ENCODE results near the gene DNAJC9. TPM values are rescaled to one million over a fixed set of nuclear protein-coding genes. Genes with fewer than 3 reads are reported as not detected.
A peak's percentile ranks its signal among the peaks of the same experiment; 100 is the strongest.

The DNAJC9 gene
- polyA plus RNA-seq, 2 of the 4 experiments (the other 2 are of a cell fraction): 45.6 to 56.3 TPM

- DNase-seq (ENCODE audit: low read depth in 1 of 2, low spot score in 1 of 2) (no peak), ATAC-seq (no peak), FAIRE-seq (no peak)
- peaks cover 8% of the 10 kb centered on the region; the same call in 1 of the 3 replicates for H3K9me3 ChIP-seq
- no peak overlapping the region for H3K4me2 ChIP-seq
- no peak overlapping the region for H3K4me3 ChIP-seq
- ChIA-PET CTCF (interaction anchor here (0.6 to 1.7 kb wide), 2 partner anchors 9 to 16 kb away, joined by 4 to 6 read pairs; no protein-coding TSS in a partner anchor), POLR2A (no interaction called here)
- peaks cover 7% of the 10 kb centered on the region; the same call in 2 of the 3 replicates for H3K4me1 ChIP-seq
- TF ChIP-seq JUNB (IDR thresholded peaks at IDR 0.05): no peak
- TF ChIP-seq HOXA7 (CRISPR knock-in tag; IDR thresholded peaks at IDR 0.05): no peak
- no peak for TF ChIP-seq MAX (IDR thresholded peaks at IDR 0.05)
- no peak for TF ChIP-seq FOSL2 (IDR thresholded peaks at IDR 0.05)
- TF ChIP-seq FOSL2 (CRISPR knock-in tag; IDR thresholded peaks at IDR 0.05): no peak
- no peak for TF ChIP-seq POLR2AphosphoS2 (conservative IDR thresholded peaks at IDR 0.05; ENCODE audit: low read length)
- TF ChIP-seq CTCF (IDR thresholded peaks at IDR 0.05): no peak
- TF ChIP-seq POLR2A (IDR thresholded peaks at IDR 0.05; ENCODE audit: low read length): no peak
- no peak for TF ChIP-seq CHD2 (IDR thresholded peaks at IDR 0.05; ENCODE audit: low read length, partially characterized antibody)
- TF ChIP-seq KDM5A (IDR thresholded peaks at IDR 0.05): no peak
- TF ChIP-seq JUN (IDR thresholded peaks at IDR 0.05): no peak
- TF ChIP-seq RCOR1 (IDR thresholded peaks at IDR 0.05; ENCODE audit: low read depth, low read length): no peak
- TF ChIP-seq HES2 (IDR thresholded peaks at IDR 0.05): no peak
- TF ChIP-seq CBX8 (IDR thresholded peaks at IDR 0.05): no peak
- no peak for TF ChIP-seq NR3C1 (IDR thresholded peaks at IDR 0.05)
- TF ChIP-seq HDAC2 (IDR thresholded peaks at IDR 0.05): no peak
- no peak for TF ChIP-seq HOXB5 (CRISPR knock-in tag; IDR thresholded peaks at IDR 0.05)
- H3K27ac ChIP-seq: no peak overlapping the region
- 44% methylated on average over 1 of the region's 1 CpG for WGBS (ENCODE audit: missing lambda C conversion rate)
Measured at GRCh38 chr10:73209705-73210104, 37.4 kb downstream of the DNAJC9 start.

GRCh38 chr10:73207883-73208282 lies 39.2 kb downstream of the DNAJC9 start:
- H3K4me1 ChIP-seq: peaks cover 7% of the 10 kb centered on the region; the same call in 2 of the 3 replicates
- ATAC-seq: no peak
- H3K27ac ChIP-seq: no peak overlapping the region
- peak in 1 of 2 experiments; percentile 9 for DNase-seq (ENCODE audit: low read depth in 1 of 2, low spot score in 1 of 2)
- POLR2A ChIA-PET: no interaction called here
- CTCF ChIA-PET: interaction anchor here (1.0 to 1.7 kb wide), 3 partner anchors 9 to 39 kb away, joined by 3 to 6 read pairs (median 3); partner anchors contain the start of gene FAM149B1
- WGBS (ENCODE audit: missing lambda C conversion rate): 83% methylated on average over 2 of the region's 2 CpGs
- H3K9me3 ChIP-seq: peaks cover 8% of the 10 kb centered on the region; the same call in 1 of the 3 replicates
- H3K4me2 ChIP-seq: peak overlapping the region; percentile 10; the same call in 1 of the 3 replicates
- no peak overlapping the region for H3K4me3 ChIP-seq
- no peak for FAIRE-seq
- no peak for TF ChIP-seq BCL3 (IDR thresholded peaks at IDR 0.05)
- no peak for TF ChIP-seq EHMT2 (IDR thresholded peaks at IDR 0.05; ENCODE audit: low read depth)
- no peak for TF ChIP-seq NPAS2 (CRISPR knock-in tag; IDR thresholded peaks at IDR 0.05; ENCODE audit: borderline replicate concordance)
- no peak for TF ChIP-seq HOXB5 (CRISPR knock-in tag; IDR thresholded peaks at IDR 0.05)
- no peak for TF ChIP-seq NFE2L2 (conservative IDR thresholded peaks at IDR 0.05; ENCODE audit: low read length)
- no peak for TF ChIP-seq CTCF (IDR thresholded peaks at IDR 0.05)
- TF ChIP-seq KDM1A (IDR thresholded peaks at IDR 0.05; ENCODE audit: low read depth): no peak
- no peak for TF ChIP-seq ZSCAN20 (CRISPR knock-in tag; IDR thresholded peaks at IDR 0.05)
- no peak for TF ChIP-seq ZNF302 (CRISPR knock-in tag; IDR thresholded peaks at IDR 0.05)
- TF ChIP-seq POLR2AphosphoS2 (conservative IDR thresholded peaks at IDR 0.05; ENCODE audit: low read length): no peak
- TF ChIP-seq SMC3 (IDR thresholded peaks at IDR 0.05): no peak
- no peak for TF ChIP-seq HES2 (IDR thresholded peaks at IDR 0.05)
- no peak for TF ChIP-seq EHF (CRISPR knock-in tag; IDR thresholded peaks at IDR 0.05)
- no peak for TF ChIP-seq E2F6 (IDR thresholded peaks at IDR 0.05; ENCODE audit: borderline replicate concordance, low read depth)
- no peak for TF ChIP-seq ELK1 (IDR thresholded peaks at IDR 0.05; ENCODE audit: low read depth, low read length)
- TF ChIP-seq EP300 (IDR thresholded peaks at IDR 0.05): no peak
- TF ChIP-seq NR3C1 (IDR thresholded peaks at IDR 0.05): no peak
- TF ChIP-seq USF2 (IDR thresholded peaks at IDR 0.05): no peak
- TF ChIP-seq RNF2 (IDR thresholded peaks at IDR 0.05; ENCODE audit: borderline replicate concordance, low read depth): no peak

Data from A549 (cell line).